Brain microvascular endothelial cell (primary cell): Measurements from ENCODE around the gene PRKCH.

Experiments used
- DNase-seq: peaks from one replicate; pipeline ENCODE4 v3.0.0-alpha.2; 2020
- H3K27ac ChIP-seq: fragments of 250-450 bp; sonication (Bioruptor Pico); 2 replicates; pipeline ENCODE4 v1.5.1; 2020; ENCODE audit warnings: mild to moderate bottlenecking, moderate library complexity
- H3K27me3 ChIP-seq: fragments of 250-450 bp; sonication (Bioruptor Pico); replicated peaks from 2 replicates; pipeline ENCODE4 v1.5.1; 2020; ENCODE audit warnings: mild to moderate bottlenecking
- H3K36me3 ChIP-seq: fragments of 250-450 bp; sonication (Bioruptor Pico); replicated peaks from 2 replicates; pipeline ENCODE4 v1.5.1; 2020; ENCODE audit warnings: mild to moderate bottlenecking
- H3K4me3 ChIP-seq: 2 replicates; pipeline ENCODE4 v1.5.1; 2011; ENCODE audit warnings: low read depth, mild to moderate bottlenecking, control low read depth, low read length, moderate library complexity
- CTCF ChIP-seq: IDR thresholded peaks from 2 replicates; pipeline ENCODE4 v1.5.1; 2011; ENCODE audit warnings: low read depth, mild to moderate bottlenecking, moderate library complexity, low read length, control low read depth, inconsistent platforms; ENCODE audit errors: missing control alignments
- in situ Hi-C: cut with HindIII; loops from 2 replicates; pipeline ENCODE4 v1.10.0; 2017; ENCODE audit warnings: low sequenced_read_pairs, low pct_ligation_motif_present

PRKCH gene

GRCh38 chr14:61343991-61344405 is 22.6 kb downstream of the PRKCH start:
- no peaks in the 10 kb centered on the region for H3K27me3 ChIP-seq
- TF ChIP-seq CTCF: no peak
- in situ Hi-C loops: no loop called here
- no peak overlapping the region for H3K4me3 ChIP-seq
- no peaks in the 10 kb centered on the region for H3K36me3 ChIP-seq
- no peak for DNase-seq
- no peak overlapping the region for H3K27ac ChIP-seq

- Histone ChIP-seq H3K4me3 (no peak overlapping the region), H3K27ac (no peak overlapping the region)
- DNase-seq: no peak
Observed at GRCh38 chr14:61344437-61345150, 23.2 kb downstream of the PRKCH start.

GRCh38 chr14:61345151-61345482 is 23.7 kb downstream of the PRKCH start:
- no peak for DNase-seq
- no peak for TF ChIP-seq CTCF
- Histone ChIP-seq H3K4me3 (no peak overlapping the region), H3K27ac (no peak overlapping the region), H3K36me3 (no peaks in the 10 kb centered on the region), H3K27me3 (no peaks in the 10 kb centered on the region)
- in situ Hi-C loops: no loop called here

More at GRCh38 chr14:61344437-61345150, 23.2 kb downstream of the PRKCH start:
- no peak for TF ChIP-seq CTCF
- no peaks in the 10 kb centered on the region for H3K36me3 ChIP-seq
- H3K27me3 ChIP-seq: no peaks in the 10 kb centered on the region
- in situ Hi-C loops: no loop called here

- H3K27me3 ChIP-seq: no peaks in the 10 kb centered on the region
- no peaks in the 10 kb centered on the region for H3K36me3 ChIP-seq
- H3K27ac ChIP-seq: no peak overlapping the region
- no peak for DNase-seq
- H3K4me3 ChIP-seq: no peak overlapping the region
- in situ Hi-C loops: no loop called here
- no peak for TF ChIP-seq CTCF
Observed at GRCh38 chr14:61346221-61346620, 24.8 kb downstream of the PRKCH start.

GRCh38 chr14:61346793-61347192 is 25.4 kb downstream of the PRKCH start:
- Histone ChIP-seq H3K36me3 (no peaks in the 10 kb centered on the region), H3K27ac (no peak overlapping the region), H3K27me3 (no peaks in the 10 kb centered on the region), H3K4me3 (no peak overlapping the region)
- no peak for TF ChIP-seq CTCF
- DNase-seq: no peak
- in situ Hi-C loops: no loop called here
